ENCODE data around the gene HOXA9.
A peak's percentile ranks its signal among the peaks of the same experiment; 100 is the strongest.

The HOXA9 gene

DNA sequence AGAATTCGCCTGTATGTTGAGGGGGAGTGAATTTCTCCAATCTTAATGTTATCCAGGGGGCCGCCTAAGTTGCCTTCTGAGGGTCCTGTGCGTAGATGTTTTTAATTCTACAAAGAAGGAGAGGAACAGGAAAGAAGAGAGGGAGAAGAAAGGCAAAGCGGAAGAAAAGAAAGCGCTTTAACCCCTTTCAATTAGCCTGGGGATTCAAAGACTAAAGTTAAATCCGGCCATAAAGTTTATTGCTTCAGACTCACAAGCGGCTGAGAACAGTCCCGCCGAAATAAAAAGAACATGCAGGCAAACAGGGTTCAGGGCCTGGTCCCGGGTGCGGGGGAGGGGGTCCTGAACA is 26.4 kb downstream of the HOXA9 start:
- WGBS: 27% methylated on average over 10 of the region's 11 CpGs
- Histone ChIP-seq H2BK12ac (ENCODE audit: low read length in 2 of 2) (peak overlapping the region in 1 of 2 experiments; percentile 57), H2BK15ac (ENCODE audit: low read depth, poor library complexity, severe bottlenecking) (no peak overlapping the region)

GRCh38 chr7:27138472-27138871 is 26.9 kb downstream of the HOXA9 start:
- no CpG with 5 or more reads among the region's 1 CpG for WGBS
- peaks cover 3 to 26% of the 10 kb centered on the region in 2 experiments for H3K36me3 ChIP-seq (ENCODE audit: control insufficient read depth in 1 of 2, insufficient read depth in 2 of 2, low read depth in 1 of 2, low read length in 2 of 2)
- peak overlapping the region; percentile 97 for H3K9ac ChIP-seq (ENCODE audit: low read length)
- no peak overlapping the region for H2AFZ ChIP-seq (ENCODE audit: low read depth, low read length)
- no peak overlapping the region for H3K23ac ChIP-seq (ENCODE audit: low read length in 2 of 2)
- H3K27ac ChIP-seq (ENCODE audit: low read length, poor library complexity, severe bottlenecking): peak overlapping the region; percentile 81
- no peaks in the 10 kb centered on the region for H3K9me3 ChIP-seq (ENCODE audit: control insufficient read depth, low read length)
- H2BK5ac ChIP-seq (ENCODE audit: low read depth, low read length, poor library complexity, severe bottlenecking): peak overlapping the region; percentile 22
- no peak overlapping the region for H4K8ac ChIP-seq (ENCODE audit: low read length)
- no peaks in the 10 kb centered on the region for H3K27me3 ChIP-seq (ENCODE audit: control insufficient read depth in 1 of 2, insufficient read depth in 1 of 2, low read length in 2 of 2)
- peak overlapping the region in 1 of 2 experiments; percentile 82 for H3K4me3 ChIP-seq (ENCODE audit: insufficient read depth in 1 of 2, low read depth in 1 of 2, low read length in 2 of 2)
- peak overlapping the region; percentile 49 for H3K4me2 ChIP-seq (ENCODE audit: low read length, poor library complexity, severe bottlenecking)
- no peaks in the 10 kb centered on the region for H3K79me1 ChIP-seq (replicated peaks; ENCODE audit: low read length, poor library complexity, severe bottlenecking)
- H3K14ac ChIP-seq (ENCODE audit: low read length in 2 of 2): no peak overlapping the region
- H2BK120ac ChIP-seq (ENCODE audit: low read depth, low read length): no peak overlapping the region
- H3K18ac ChIP-seq (ENCODE audit: low read depth in 1 of 2, low read length in 2 of 2): no peak overlapping the region
- no peak overlapping the region for H3K4ac ChIP-seq (ENCODE audit: low read depth in 1 of 2, low read length in 2 of 2)
- no peak overlapping the region for H2BK15ac ChIP-seq (ENCODE audit: low read depth, poor library complexity, severe bottlenecking)
- peaks cover 8% of the 10 kb centered on the region for H3K4me1 ChIP-seq (ENCODE audit: control insufficient read depth, insufficient read depth, low read depth, low read length)
- H2BK12ac ChIP-seq (ENCODE audit: low read length in 2 of 2): no peak overlapping the region
- H4K91ac ChIP-seq (ENCODE audit: low read length): no peak overlapping the region
- peak overlapping the region; percentile 82 for H2AK5ac ChIP-seq (ENCODE audit: low read length, severe bottlenecking)
- no peak for DNase-seq

More for the DNA sequence above, 26.4 kb downstream of the HOXA9 start:
- Histone ChIP-seq H3K18ac (ENCODE audit: low read depth in 1 of 2, low read length in 2 of 2) (peak overlapping the region in 1 of 2 experiments; percentile 21), H3K23ac (ENCODE audit: low read length in 2 of 2) (no peak overlapping the region), H3K4me1 (ENCODE audit: control insufficient read depth, insufficient read depth, low read depth, low read length) (peaks cover 9% of the 10 kb centered on the region), H3K9ac (ENCODE audit: low read length) (peak overlapping the region; percentile 97), H3K27ac (ENCODE audit: low read length, poor library complexity, severe bottlenecking) (peak overlapping the region; percentile 81), H4K8ac (ENCODE audit: low read length) (no peak overlapping the region), H3K9me3 (ENCODE audit: control insufficient read depth, low read length) (no peaks in the 10 kb centered on the region), H2BK120ac (ENCODE audit: low read depth, low read length) (no peak overlapping the region), H3K4me2 (ENCODE audit: low read length, poor library complexity, severe bottlenecking) (peak overlapping the region; percentile 49), H3K4ac (ENCODE audit: low read depth in 1 of 2, low read length in 2 of 2) (no peak overlapping the region), H2BK5ac (ENCODE audit: low read depth, low read length, poor library complexity, severe bottlenecking) (peak overlapping the region; percentile 88), H4K91ac (ENCODE audit: low read length) (no peak overlapping the region), H2AFZ (ENCODE audit: low read depth, low read length) (no peak overlapping the region), H3K4me3 (ENCODE audit: insufficient read depth in 1 of 2, low read depth in 1 of 2, low read length in 2 of 2) (peak overlapping the region; percentile 70 to 82), H3K14ac (ENCODE audit: low read length in 2 of 2) (no peak overlapping the region), H2AK5ac (ENCODE audit: low read length, severe bottlenecking) (peak overlapping the region; percentile 82), H3K36me3 (ENCODE audit: control insufficient read depth in 1 of 2, insufficient read depth in 2 of 2, low read depth in 1 of 2, low read length in 2 of 2) (peaks cover 3 to 26% of the 10 kb centered on the region in 2 experiments), H3K79me1 (replicated peaks; ENCODE audit: low read length, poor library complexity, severe bottlenecking) (no peaks in the 10 kb centered on the region), H3K27me3 (ENCODE audit: control insufficient read depth in 1 of 2, insufficient read depth in 1 of 2, low read length in 2 of 2) (no peaks in the 10 kb centered on the region)
- DNase-seq: peak; percentile 13

- Histone ChIP-seq H4K8ac (ENCODE audit: low read length) (no peak overlapping the region), H2BK15ac (ENCODE audit: low read depth, poor library complexity, severe bottlenecking) (no peak overlapping the region), H3K4ac (ENCODE audit: low read depth in 1 of 2, low read length in 2 of 2) (no peak overlapping the region), H3K27ac (ENCODE audit: low read length, poor library complexity, severe bottlenecking) (peak overlapping the region; percentile 81), H3K36me3 (ENCODE audit: control insufficient read depth in 1 of 2, insufficient read depth in 2 of 2, low read depth in 1 of 2, low read length in 2 of 2) (peaks cover 0 to 26% of the 10 kb centered on the region in 2 experiments), H3K27me3 (ENCODE audit: control insufficient read depth in 1 of 2, insufficient read depth in 1 of 2, low read length in 2 of 2) (no peaks in the 10 kb centered on the region), H3K23ac (ENCODE audit: low read length in 2 of 2) (no peak overlapping the region), H3K4me3 (ENCODE audit: insufficient read depth in 1 of 2, low read depth in 1 of 2, low read length in 2 of 2) (peak overlapping the region in 1 of 2 experiments; percentile 82), H2BK5ac (ENCODE audit: low read depth, low read length, poor library complexity, severe bottlenecking) (no peak overlapping the region), H2BK12ac (ENCODE audit: low read length in 2 of 2) (no peak overlapping the region), H3K4me1 (ENCODE audit: control insufficient read depth, insufficient read depth, low read depth, low read length) (peaks cover 6% of the 10 kb centered on the region), H2AFZ (ENCODE audit: low read depth, low read length) (no peak overlapping the region), H3K9me3 (ENCODE audit: control insufficient read depth, low read length) (no peaks in the 10 kb centered on the region), H3K79me1 (replicated peaks; ENCODE audit: low read length, poor library complexity, severe bottlenecking) (no peaks in the 10 kb centered on the region), H3K18ac (ENCODE audit: low read depth in 1 of 2, low read length in 2 of 2) (no peak overlapping the region), H3K14ac (ENCODE audit: low read length in 2 of 2) (no peak overlapping the region), H3K9ac (ENCODE audit: low read length) (peak overlapping the region; percentile 97), H2BK120ac (ENCODE audit: low read depth, low read length) (no peak overlapping the region), H4K91ac (ENCODE audit: low read length) (no peak overlapping the region), H3K4me2 (ENCODE audit: low read length, poor library complexity, severe bottlenecking) (peak overlapping the region; percentile 49), H2AK5ac (ENCODE audit: low read length, severe bottlenecking) (no peak overlapping the region)
- DNase-seq: peak; percentile 17
- 80% methylated on average over 2 of the region's 2 CpGs for WGBS
Measured at GRCh38 chr7:27137640-27138315, 27.6 kb downstream of the HOXA9 start.

- no peak overlapping the region for H2AFZ ChIP-seq (ENCODE audit: low read depth, low read length)
- no peak overlapping the region for H2BK5ac ChIP-seq (ENCODE audit: low read depth, low read length, poor library complexity, severe bottlenecking)
- whole genome bisulfite sequencing: 52% methylated on average over 2 of the region's 2 CpGs
- no peak overlapping the region for H4K8ac ChIP-seq (ENCODE audit: low read length)
- H3K36me3 ChIP-seq (ENCODE audit: control insufficient read depth in 1 of 2, insufficient read depth in 2 of 2, low read depth in 1 of 2, low read length in 2 of 2): peaks cover 0 to 3% of the 10 kb centered on the region in 2 experiments
- H3K23ac ChIP-seq (ENCODE audit: low read length in 2 of 2): no peak overlapping the region
- H3K14ac ChIP-seq (ENCODE audit: low read length in 2 of 2): no peak overlapping the region
- H2BK15ac ChIP-seq (ENCODE audit: low read depth, poor library complexity, severe bottlenecking): no peak overlapping the region
- H2AK5ac ChIP-seq (ENCODE audit: low read length, severe bottlenecking): no peak overlapping the region
- no peaks in the 10 kb centered on the region for H3K27me3 ChIP-seq (ENCODE audit: control insufficient read depth in 1 of 2, insufficient read depth in 1 of 2, low read length in 2 of 2)
- peaks cover 9% of the 10 kb centered on the region for H3K4me1 ChIP-seq (ENCODE audit: control insufficient read depth, insufficient read depth, low read depth, low read length)
- H3K9me3 ChIP-seq (ENCODE audit: control insufficient read depth, low read length): no peaks in the 10 kb centered on the region
- H4K91ac ChIP-seq (ENCODE audit: low read length): no peak overlapping the region
- peak overlapping the region in 1 of 2 experiments; percentile 32 for H3K4me3 ChIP-seq (ENCODE audit: insufficient read depth in 1 of 2, low read depth in 1 of 2, low read length in 2 of 2)
- peak; percentile 49 for DNase-seq
- peak overlapping the region; percentile 77 for H3K9ac ChIP-seq (ENCODE audit: low read length)
- no peak overlapping the region for H3K4ac ChIP-seq (ENCODE audit: low read depth in 1 of 2, low read length in 2 of 2)
- no peak overlapping the region for H2BK12ac ChIP-seq (ENCODE audit: low read length in 2 of 2)
- H2BK120ac ChIP-seq (ENCODE audit: low read depth, low read length): no peak overlapping the region
- H3K18ac ChIP-seq (ENCODE audit: low read depth in 1 of 2, low read length in 2 of 2): no peak overlapping the region
- H3K79me1 ChIP-seq (replicated peaks; ENCODE audit: low read length, poor library complexity, severe bottlenecking): no peaks in the 10 kb centered on the region
- H3K27ac ChIP-seq (ENCODE audit: low read length, poor library complexity, severe bottlenecking): no peak overlapping the region
- no peak overlapping the region for H3K4me2 ChIP-seq (ENCODE audit: low read length, poor library complexity, severe bottlenecking)
Measured at GRCh38 chr7:27134392-27134791, 30.9 kb downstream of the HOXA9 start.
